Endothelial cell of umbilical vein (primary cell): Measurements from ENCODE around the gene LYSMD4. TPM values are rescaled to one million over a fixed set of nuclear protein-coding genes. Genes with fewer than 3 reads are reported as not detected.

ENCODE experiments used
- BruUV-seq: library from RNA; stranded (reverse); fragments of 400-500 nt; replicated peaks from 2 replicates; lab custom pipeline; 2021; lab: Mats Ljungman, UMichigan
- CTCF ChIA-PET: fragments of 300-600, 350-600 bp; sonication (Branson Sonifier 250); formaldehyde crosslinking; loops from one replicate; lab custom pipeline; 2021; ENCODE audit warnings: antibody characterized with exemption, inconsistent platforms; lab: Charles Lee
- POLR2A ChIA-PET: fragments of 300-600, 350-600 bp; sonication (Branson Sonifier 250); formaldehyde crosslinking; loops from one replicate; lab custom pipeline; 2021; ENCODE audit warnings: antibody characterized with exemption, inconsistent platforms; lab: Charles Lee
- DNase-seq: peaks from one replicate; pipeline ENCODE4 v3.0.0-alpha.2; 2011; ENCODE audit warnings: low read depth, low spot score
- FAIRE-seq: peaks from 2 replicates; lab custom pipeline; 2011; peaks lifted over from hg19 to GRCh38; lab: Jason Lieb, UNC
- H2AFZ ChIP-seq: 2 replicates; pipeline ENCODE4 v1.6.0; 2012; ENCODE audit warnings: low read depth, low read length, control low read depth, inconsistent platforms
- H3K27ac ChIP-seq: 2 replicates; pipeline ENCODE4 v1.5.1; 2011; ENCODE audit warnings: low read depth, mild to moderate bottlenecking, control low read depth, low read length, moderate library complexity; ENCODE audit not compliant: insufficient read depth
- H3K27me3 ChIP-seq, 2 experiments: 2 replicates each; pipeline versions ENCODE4 v1.6.0 to v1.6.1; 2011; ENCODE audit warnings: low read length in 2 of 2, mixed read lengths in 1 of 2; ENCODE audit not compliant: control insufficient read depth in 2 of 2, insufficient read depth in 2 of 2
- H3K36me3 ChIP-seq, 2 experiments: 2 replicates in 1 of 2; 3 replicates in 1 of 2; pipeline ENCODE4 v1.5.1; 2011; ENCODE audit warnings: low read length in 2 of 2, mild to moderate bottlenecking in 1 of 2, moderate library complexity in 1 of 2; ENCODE audit not compliant: control insufficient read depth in 2 of 2, insufficient read depth in 2 of 2; ENCODE audit errors: extremely low read depth in 1 of 2
- H3K4me1 ChIP-seq: 3 replicates; pipeline ENCODE4 v1.5.1; 2011; ENCODE audit warnings: mild to moderate bottlenecking, low read length; ENCODE audit not compliant: control insufficient read depth, insufficient read depth; ENCODE audit errors: extremely low read depth
- H3K4me2 ChIP-seq: 2 replicates; pipeline ENCODE4 v1.6.1; 2011; ENCODE audit warnings: low read length, control low read depth, mixed read lengths; ENCODE audit not compliant: insufficient read depth
- H3K4me3 ChIP-seq, 3 experiments: fragments of 200-600 bp in 1 of 3; sonication (generic), shearing (Covaris generic) in 1 of 3; replicated peaks in 1 of 3; 2 replicates each; pipeline ENCODE4 v1.5.1; 2011 to 2016; ENCODE audit warnings: control low read depth in 3 of 3, low read length in 3 of 3, mild to moderate bottlenecking in 2 of 3, inconsistent platforms in 1 of 3, low read depth in 1 of 3, moderate library complexity in 1 of 3; ENCODE audit not compliant: insufficient read depth in 1 of 3
- H3K79me2 ChIP-seq: 2 replicates; pipeline ENCODE4 v1.6.0; 2012; ENCODE audit warnings: low read length, inconsistent platforms; ENCODE audit not compliant: control insufficient read depth, insufficient read depth
- H3K9ac ChIP-seq: replicated peaks from 2 replicates; pipeline ENCODE3; 2011; ENCODE audit warnings: low read length, control low read depth; ENCODE audit not compliant: insufficient read depth; ENCODE audit errors: extremely low read depth
- H3K9me1 ChIP-seq: replicated peaks from 3 replicates; pipeline ENCODE4 v1.6.0; 2011; ENCODE audit warnings: mild to moderate bottlenecking, low read length; ENCODE audit not compliant: control insufficient read depth, insufficient read depth; ENCODE audit errors: extremely low read depth
- H3K9me3 ChIP-seq: replicated peaks from 2 replicates; pipeline ENCODE4 v1.5.1; 2012; ENCODE audit warnings: low read length, inconsistent platforms; ENCODE audit not compliant: control insufficient read depth, insufficient read depth
- H4K20me1 ChIP-seq: replicated peaks from 2 replicates; pipeline ENCODE3; 2011; ENCODE audit warnings: mild to moderate bottlenecking, low read length; ENCODE audit not compliant: control insufficient read depth, insufficient read depth; ENCODE audit errors: extremely low read depth
- CTCF ChIP-seq, 2 donors: IDR thresholded peaks; 1 replicate in 1 of 2; 2 replicates in 1 of 2; pipeline ENCODE4 v1.5.1; 2011; ENCODE audit warnings: low read length in 2 of 2, mild to moderate bottlenecking in 2 of 2, moderate library complexity in 2 of 2, control low read depth in 1 of 2, inconsistent platforms in 1 of 2, low read depth in 1 of 2; ENCODE audit not compliant: insufficient read depth in 1 of 2; ENCODE audit errors: extremely low read depth in 1 of 2
- EZH2 ChIP-seq: IDR thresholded peaks from 2 replicates; pipeline ENCODE4 v1.6.1; 2012; ENCODE audit warnings: borderline replicate concordance, low read depth, mild to moderate bottlenecking, moderate library complexity, low read length, inconsistent platforms; ENCODE audit not compliant: severe bottlenecking
- FOS ChIP-seq: IDR thresholded peaks from 2 replicates; pipeline ENCODE4 v1.6.1; 2011; ENCODE audit warnings: mild to moderate bottlenecking, low read length, moderate library complexity, borderline replicate concordance; ENCODE audit not compliant: insufficient read depth
- GATA2 ChIP-seq: IDR thresholded peaks from 2 replicates; pipeline ENCODE4 v1.7.0; 2011; ENCODE audit warnings: low read depth, mild to moderate bottlenecking, moderate library complexity, mixed read lengths, low read length; ENCODE audit not compliant: insufficient read length, insufficient read depth
- JUN ChIP-seq: IDR thresholded peaks from 2 replicates; pipeline ENCODE4 v1.6.1; 2011; ENCODE audit warnings: borderline replicate concordance, low read depth; ENCODE audit not compliant: insufficient read length, insufficient read depth
- MAX ChIP-seq: IDR thresholded peaks from 2 replicates; pipeline ENCODE4 v1.6.1; 2011; ENCODE audit not compliant: insufficient read depth, insufficient read length
- MYC ChIP-seq: IDR thresholded peaks from one replicate; pipeline ENCODE4 v1.6.1; 2011; ENCODE audit warnings: mild to moderate bottlenecking, low read depth, low read length
- POLR2A ChIP-seq: IDR thresholded peaks from 2 replicates; pipeline ENCODE4 v1.6.1; 2012; ENCODE audit warnings: low read depth, mild to moderate bottlenecking, control low read depth, low read length
- POLR2AphosphoS5 ChIP-seq: IDR thresholded peaks from 2 replicates; pipeline ENCODE4 v1.6.1; 2012; ENCODE audit warnings: low read depth, mild to moderate bottlenecking, control low read depth, low read length, moderate library complexity; ENCODE audit not compliant: insufficient read depth
- dilution Hi-C: fragments of 300-500 bp; cut with MboI; formaldehyde crosslinking; loops from one replicate; pipeline ENCODE4 v1.15.0; 2019; ENCODE audit warnings: low sequenced_read_pairs; ENCODE audit not compliant: extremely low pct_ligation_motif_present
- intact Hi-C: fragments of 100-400 bp; cut with micrococcal nuclease; formaldehyde crosslinking; loops from one replicate; pipeline ENCODE4 v1.10.0; 2022
- polyA plus RNA-seq, 4 experiments: library from polyadenylated mRNA; depleted of rRNA in 3 of 4; stranded (reverse) in 3 of 4; unstranded in 1 of 4; fragments of >200 nt; gene quantifications; 2 replicates each; pipeline versions ENCODE4 v1.2.1 to v1.2.3, GENCODE V29; 2011 to 2012; ENCODE audit warnings: missing spikeins in 1 of 4
- total RNA-seq: library from RNA; stranded (reverse); gene quantifications from 2 replicates; pipeline ENCODE4 v1.2.3, GENCODE V29; 2021

Gene LYSMD4
- total and polyA plus RNA-seq, 2 donors (not counting 3 experiments of a cell fraction or from before 2014, with no cell fraction given), result 7.0 to 7.1 TPM

GRCh38 chr15:99764522-99764921 lies 31.3 kb upstream of the LYSMD4 start:
- POLR2A ChIA-PET, result no interaction called here
- intact Hi-C loops, result no loop called here

More at GRCh38 chr15:99764522-99764921, 31.3 kb upstream of the LYSMD4 start:
- Histone ChIP-seq H3K9me1 (no peaks in the 10 kb centered on the region), H3K4me2 (no peak overlapping the region), H4K20me1 (no peaks in the 10 kb centered on the region), H3K36me3 (no peaks in the 10 kb centered on the region), H3K9ac (no peak overlapping the region), H3K79me2 (no peaks in the 10 kb centered on the region), H3K9me3 (no peaks in the 10 kb centered on the region), H3K4me1 (no peaks in the 10 kb centered on the region), H3K4me3 (no peak overlapping the region), H3K27ac (no peak overlapping the region), H3K27me3 (peaks cover 0 to 2% of the 10 kb centered on the region in 2 experiments), H2AFZ (no peak overlapping the region)
- DNase-seq (no peak), FAIRE-seq (no peak)
- dilution Hi-C loops, result no loop called here
- TF ChIP-seq EZH2, result no peak
- TF ChIP-seq FOS, result no peak
- no peak for TF ChIP-seq JUN
- TF ChIP-seq MYC, result no peak
- TF ChIP-seq GATA2, result no peak
- TF ChIP-seq MAX, result no peak
- TF ChIP-seq POLR2AphosphoS5, result no peak
- TF ChIP-seq CTCF (IDR thresholded peaks at IDR 0.05; ENCODE audit: extremely low read depth in 1 of 2, insufficient read depth in 1 of 2, low read depth in 1 of 2, low read length in 2 of 2), result no peak
- TF ChIP-seq POLR2A, result no peak
- no TSS peak for BruUV-seq
- CTCF ChIA-PET, result interaction anchor here (1.7 kb wide), 1 partner anchor 8 kb away, joined by 5 read pairs; no protein-coding TSS in a partner anchor
